H1 (cell line): ENCODE results near the gene ETFDH. TPM values are rescaled to one million over a fixed set of nuclear protein-coding genes. Genes with fewer than 3 reads are reported as not detected.

Source experiments
- CTCF ChIA-PET: fragments of 300-600 bp; sonication (Branson Sonifier 250); formaldehyde crosslinking; loops from one replicate; lab custom pipeline; 2021; ENCODE audit not compliant: partially characterized antibody; lab: Charles Lee
- POLR2A ChIA-PET: fragments of 300-600 bp; sonication (Branson Sonifier 250); formaldehyde crosslinking; loops from one replicate; lab custom pipeline; 2021; ENCODE audit warnings: inconsistent platforms; ENCODE audit not compliant: partially characterized antibody; lab: Charles Lee
- DNase-seq, 2 experiments: peaks; one replicate each; pipeline versions ENCODE4 v3.0.0 to v3.0.0-alpha.2; 2010 to 2022; ENCODE audit warnings: low spot score in 2 of 2, low read depth in 1 of 2, mixed read lengths in 1 of 2
- FAIRE-seq: peaks from 2 replicates; lab custom pipeline; 2011; peaks lifted over from hg19 to GRCh38; lab: Jason Lieb, UNC
- H2AFZ ChIP-seq: 2 replicates; pipeline ENCODE4 v1.8.1; 2012; ENCODE audit warnings: low read length, inconsistent platforms
- H2AK5ac ChIP-seq: 2 replicates; pipeline ENCODE4 v1.6.1; 2013; ENCODE audit warnings: low read depth, low read length
- H2BK120ac ChIP-seq: replicated peaks from 2 replicates; pipeline ENCODE3; 2013; ENCODE audit warnings: low read depth, low read length, inconsistent platforms
- H2BK12ac ChIP-seq: 2 replicates; pipeline ENCODE4 v1.6.1; 2013; ENCODE audit warnings: low read depth, low read length
- H2BK15ac ChIP-seq: 2 replicates; pipeline ENCODE4 v1.6.1; 2013; ENCODE audit warnings: low read length
- H2BK20ac ChIP-seq: 2 replicates; pipeline ENCODE4 v1.6.1; 2013; ENCODE audit warnings: low read length
- H2BK5ac ChIP-seq: 2 replicates; pipeline ENCODE4 v1.6.1; 2013; ENCODE audit warnings: low read depth, low read length
- H3K14ac ChIP-seq: 2 replicates; pipeline ENCODE4 v1.6.1; 2013; ENCODE audit warnings: inconsistent platforms; ENCODE audit not compliant: insufficient read length
- H3K18ac ChIP-seq: 2 replicates; pipeline ENCODE4 v1.6.1; 2013; ENCODE audit warnings: low read length; ENCODE audit errors: extremely low read depth
- H3K23ac ChIP-seq: 2 replicates; pipeline ENCODE4 v1.6.1; 2013; ENCODE audit warnings: inconsistent platforms; ENCODE audit not compliant: insufficient read length
- H3K23me2 ChIP-seq: 2 replicates; pipeline ENCODE4 v1.6.1; 2013; ENCODE audit warnings: low read depth, low read length
- H3K27ac ChIP-seq: 2 replicates; pipeline ENCODE4 v1.6.1; 2011; ENCODE audit warnings: low read depth, low read length, inconsistent platforms
- H3K27me3 ChIP-seq, 4 experiments: replicated peaks in 1 of 4; 1 replicate in 1 of 4; 2 replicates in 3 of 4; pipeline versions ENCODE4 v1.6.1 to v1.8.1; 2011 to 2013; ENCODE audit warnings: low read length in 3 of 4, mild to moderate bottlenecking in 3 of 4, inconsistent platforms in 2 of 4, mixed read lengths in 2 of 4, moderate library complexity in 1 of 4; ENCODE audit not compliant: control insufficient read depth in 3 of 4, insufficient read depth in 3 of 4; ENCODE audit errors: extremely low read depth in 1 of 4
- H3K36me3 ChIP-seq, 4 experiments: 2 replicates each; pipeline versions ENCODE4 v1.6.1 to v1.8.1; 2011 to 2013; ENCODE audit warnings: mild to moderate bottlenecking in 4 of 4, low read length in 3 of 4, moderate library complexity in 2 of 4, control low read depth in 1 of 4, inconsistent platforms in 1 of 4; ENCODE audit not compliant: insufficient read depth in 4 of 4, control insufficient read depth in 2 of 4
- H3K4ac ChIP-seq: replicated peaks from 2 replicates; pipeline ENCODE3; 2013; ENCODE audit warnings: low read length, low read depth, mixed read lengths, inconsistent platforms; ENCODE audit not compliant: insufficient read length
- H3K4me1 ChIP-seq, 4 experiments: replicated peaks in 1 of 4; 1 replicate in 1 of 4; 2 replicates in 3 of 4; pipeline versions ENCODE4 v1.6.1 to v1.8.1; 2011 to 2013; ENCODE audit warnings: low read length in 3 of 4, inconsistent platforms in 2 of 4, mixed read lengths in 1 of 4; ENCODE audit not compliant: insufficient read depth in 4 of 4, control insufficient read depth in 3 of 4
- H3K4me2 ChIP-seq, 2 experiments: 2 replicates each; pipeline versions ENCODE4 v1.6.1 to v1.8.1; 2011 to 2013; ENCODE audit warnings: low read depth in 2 of 2, low read length in 2 of 2, control low read depth in 1 of 2, inconsistent platforms in 1 of 2, mild to moderate bottlenecking in 1 of 2; ENCODE audit not compliant: insufficient read depth in 1 of 2
- H3K4me3 ChIP-seq, 4 experiments: fragments of 200-600, 300-600 bp in 1 of 4; sonication (generic), shearing (Covaris generic), sonication (Bioruptor Twin) in 1 of 4; 2 replicates each; pipeline versions ENCODE4 v1.5.1 to v1.8.1; 2011 to 2016; ENCODE audit warnings: low read length in 4 of 4, low read depth in 3 of 4, control low read depth in 2 of 4, inconsistent platforms in 2 of 4, mild to moderate bottlenecking in 2 of 4, mixed read lengths in 1 of 4, moderate library complexity in 1 of 4; ENCODE audit not compliant: insufficient read depth in 2 of 4; ENCODE audit errors: extremely low read depth in 1 of 4
- H3K56ac ChIP-seq: replicated peaks from 2 replicates; pipeline ENCODE3; 2013; ENCODE audit warnings: low read depth, mild to moderate bottlenecking, mixed read lengths, low read length, inconsistent platforms; ENCODE audit not compliant: insufficient read length
- H3K79me1 ChIP-seq: 2 replicates; pipeline ENCODE4 v1.6.1; 2013; ENCODE audit warnings: low read depth, low read length, control low read depth
- H3K79me2 ChIP-seq, 2 experiments: 2 replicates each; pipeline versions ENCODE4 v1.6.1 to v1.8.1; 2012 to 2013; ENCODE audit warnings: low read length in 2 of 2, mild to moderate bottlenecking in 2 of 2, inconsistent platforms in 1 of 2; ENCODE audit not compliant: insufficient read depth in 2 of 2, control insufficient read depth in 1 of 2
- H3K9ac ChIP-seq, 4 experiments: replicated peaks in 1 of 4; 1 replicate in 1 of 4; 2 replicates in 3 of 4; pipeline versions ENCODE4 v1.6.1 to v1.8.1; 2011 to 2013; ENCODE audit warnings: low read depth in 3 of 4, low read length in 3 of 4, control low read depth in 2 of 4, mild to moderate bottlenecking in 2 of 4, moderate library complexity in 2 of 4, inconsistent platforms in 1 of 4; ENCODE audit errors: extremely low read depth in 1 of 4
- H3K9me3 ChIP-seq, 2 experiments: 2 replicates each; pipeline versions ENCODE4 v1.6.1 to v1.8.1; 2012 to 2013; ENCODE audit warnings: mild to moderate bottlenecking in 2 of 2, moderate library complexity in 2 of 2, control low read depth in 1 of 2, inconsistent platforms in 1 of 2, low read depth in 1 of 2, low read length in 1 of 2, mixed read lengths in 1 of 2; ENCODE audit not compliant: insufficient read depth in 2 of 2
- H4K20me1 ChIP-seq, 2 experiments: replicated peaks in 1 of 2; 2 replicates each; pipeline versions ENCODE3 to v1.8.1; 2011 to 2013; ENCODE audit warnings: inconsistent platforms in 2 of 2, low read length in 2 of 2, mild to moderate bottlenecking in 1 of 2; ENCODE audit not compliant: insufficient read depth in 2 of 2, control insufficient read depth in 1 of 2
- H4K5ac ChIP-seq: 2 replicates; pipeline ENCODE4 v1.6.1; 2013; ENCODE audit warnings: low read length, low read depth, mixed read lengths, inconsistent platforms; ENCODE audit not compliant: insufficient read length
- H4K8ac ChIP-seq: 2 replicates; pipeline ENCODE4 v1.8.0; 2013; ENCODE audit warnings: mild to moderate bottlenecking, moderate library complexity, low read length, inconsistent platforms; ENCODE audit not compliant: insufficient read depth; ENCODE audit errors: extremely low read depth
- H4K91ac ChIP-seq: replicated peaks from 2 replicates; pipeline ENCODE3; 2013; ENCODE audit warnings: low read length, mixed read lengths, inconsistent platforms; ENCODE audit not compliant: insufficient read length
- ATF3 ChIP-seq: IDR thresholded peaks from 2 replicates; pipeline ENCODE4 v1.6.1; 2011; ENCODE audit warnings: low read depth, mild to moderate bottlenecking, low read length; ENCODE audit not compliant: insufficient read depth
- BCL11A ChIP-seq, 2 experiments: IDR thresholded peaks; one replicate each; pipeline ENCODE4 v1.6.1; 2011; ENCODE audit warnings: low read depth in 2 of 2, low read length in 2 of 2, mild to moderate bottlenecking in 2 of 2
- EGR1 ChIP-seq: IDR thresholded peaks from 2 replicates; pipeline ENCODE4 v1.6.1; 2011; ENCODE audit warnings: low read depth, low read length, borderline replicate concordance
- EZH2 ChIP-seq: fragments of 200-600 bp; sonication (generic); IDR thresholded peaks from 2 replicates; pipeline ENCODE4 v1.7.1; 2012; ENCODE audit warnings: low read depth, mild to moderate bottlenecking, moderate library complexity, low read length, inconsistent platforms; ENCODE audit not compliant: severe bottlenecking
- MAFK ChIP-seq: IDR thresholded peaks from 2 replicates; pipeline ENCODE4 v1.6.1; 2012; ENCODE audit warnings: low read depth, mild to moderate bottlenecking, improper control_type of control experiment, low read length
- RAD21 ChIP-seq, 2 experiments: IDR thresholded peaks in 1 of 2; conservative IDR thresholded peaks in 1 of 2; 2 replicates each; pipeline ENCODE4 v1.6.1; 2011; ENCODE audit warnings: low read depth in 2 of 2, low read length in 2 of 2, improper control_type of control experiment in 1 of 2, inconsistent platforms in 1 of 2, mild to moderate bottlenecking in 1 of 2, moderate library complexity in 1 of 2
- RFX5 ChIP-seq: IDR thresholded peaks from 2 replicates; pipeline ENCODE4 v1.6.1; 2011; ENCODE audit warnings: low read depth, low read length, improper control_type of control experiment, borderline replicate concordance
- RXRA ChIP-seq: IDR thresholded peaks from 2 replicates; pipeline ENCODE4 v1.6.1; 2011; ENCODE audit warnings: low read depth, mild to moderate bottlenecking, low read length, moderate library complexity; ENCODE audit not compliant: insufficient read depth
- SAP30 ChIP-seq: fragments of 300-600 bp; sonication (generic); IDR thresholded peaks from 2 replicates; pipeline ENCODE4 v1.7.1; 2012; ENCODE audit warnings: low read length, moderate library complexity, mild to moderate bottlenecking, inconsistent platforms; ENCODE audit not compliant: insufficient read depth, insufficient replicate concordance
- SP4 ChIP-seq: IDR thresholded peaks from 2 replicates; pipeline ENCODE4 v1.6.1; 2012; ENCODE audit warnings: low read length, inconsistent platforms
- USF2 ChIP-seq: IDR thresholded peaks from 2 replicates; pipeline ENCODE4 v1.6.1; 2011; ENCODE audit warnings: low read length, improper control_type of control experiment
- YY1 ChIP-seq: IDR thresholded peaks from 2 replicates; pipeline ENCODE4 v1.6.1; 2011; ENCODE audit warnings: low read depth, mild to moderate bottlenecking, low read length
- whole genome bisulfite sequencing, 2 experiments: shearing (Covaris generic) in 1 of 2; methylation state at CpG; one replicate each; pipeline versions ENCODE4 v1.1.6 to v1.1.7; 2013 to 2015; ENCODE audit warnings: low lambda C conversion rate in 2 of 2, mixed read lengths in 2 of 2, inconsistent platforms in 1 of 2, low coverage in 1 of 2, missing lambda C conversion rate in 1 of 2; ENCODE audit not compliant: insufficient replicate concordance in 2 of 2, insufficient coverage in 1 of 2, insufficient read length in 1 of 2; ENCODE audit errors: extremely low coverage in 1 of 2, missing lambda C conversion rate in 1 of 2; 5-methylcytosine and 5-hydroxymethylcytosine counted together
- polyA plus RNA-seq, 7 experiments: library from polyadenylated mRNA; depleted of rRNA in 3 of 7; stranded (reverse) in 5 of 7; unstranded in 2 of 7; fragments of >200 nt in 5 of 7; fragments of 200-250 nt in 2 of 7; gene quantifications; 1 replicate in 5 of 7; 2 replicates in 1 of 7; 4 replicates in 1 of 7; pipeline versions ENCODE4 v1.2.1 to v1.2.3, GENCODE V29; 2011 to 2013; ENCODE audit warnings: missing spikeins in 2 of 7, mixed read lengths in 2 of 7
- total RNA-seq: library from RNA; stranded (reverse); fragmentation: NEBNext Ultra II Directional; extraction: Animal tissue kit (Norgen Biotek cat#: 25700); gene quantifications from 2 replicates; pipeline ENCODE4 v1.2.1, GENCODE V29; 2021

The ETFDH gene
- total and polyA plus RNA-seq, 2 of the 8 experiments (the other 6 are each of a cell fraction or from before 2014, with no cell fraction given) = 11.3 to 15.7 TPM

DNA sequence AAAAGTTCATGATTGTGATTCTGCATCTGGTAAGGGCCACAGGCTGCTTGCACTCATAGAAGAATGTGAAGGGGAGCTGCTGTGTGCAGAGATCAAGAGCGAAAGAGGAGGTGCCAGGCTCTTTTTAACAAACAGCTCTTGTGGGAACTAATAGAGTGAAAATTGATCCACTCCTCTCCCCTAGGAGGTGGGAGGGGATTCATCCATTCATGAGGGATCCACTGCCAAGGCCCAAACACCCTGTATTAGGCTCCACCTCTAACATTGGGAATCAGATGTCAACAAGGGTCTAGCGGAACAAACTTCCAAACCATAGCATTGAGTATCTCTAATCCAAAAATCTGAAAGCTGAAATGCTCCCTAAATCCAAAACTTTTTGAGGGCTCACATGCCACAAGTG lies 67.5 kb downstream of the ETFDH start:
- Histone ChIP-seq H2BK120ac (no peak overlapping the region), H3K79me1 (no peaks in the 10 kb centered on the region), H3K4ac (no peak overlapping the region), H3K36me3 (no peaks in the 10 kb centered on the region), H3K18ac (no peak overlapping the region), H3K4me2 (no peak overlapping the region), H2AFZ (peak overlapping the region; percentile 76; the same call in 1 of the 2 replicates), H3K56ac (no peak overlapping the region), H4K5ac (no peak overlapping the region), H3K4me3 (no peak overlapping the region), H4K91ac (no peak overlapping the region), H3K27ac (no peak overlapping the region), H3K79me2 (no peaks in the 10 kb centered on the region), H4K8ac (no peak overlapping the region), H3K9me3 (no peaks in the 10 kb centered on the region; a peak in 1 of 4 replicates), H4K20me1 (no peaks in the 10 kb centered on the region), H2BK20ac (no peak overlapping the region), H2BK12ac (no peak overlapping the region), H2BK15ac (no peak overlapping the region), H3K4me1 (peaks cover 0 to 2% (median 0%) of the 10 kb centered on the region in 4 experiments; a peak in 1 of 7 replicates), H2AK5ac (no peak overlapping the region), H3K23ac (no peak overlapping the region), H3K23me2 (peaks cover 3% of the 10 kb centered on the region; the same call in 1 of the 2 replicates), H3K14ac (no peak overlapping the region), H2BK5ac (no peak overlapping the region), H3K9ac (no peak overlapping the region), H3K27me3 (no peaks in the 10 kb centered on the region)
- ChIA-PET POLR2A (no interaction called here), CTCF (interaction anchor here (0.8 kb wide), 1 partner anchor 47 kb away, joined by 3 read pairs; no protein-coding TSS in a partner anchor)
- no peak for DNase-seq
- 76% methylated on average over 2 of the region's 2 CpGs; no CpG with 5 or more reads in 1 of the 2 experiments for WGBS, 2 experiments
- peak; percentile 7 for FAIRE-seq
- no peak for TF ChIP-seq EZH2
- no peak for TF ChIP-seq RFX5
- no peak for TF ChIP-seq USF2
- TF ChIP-seq EGR1 = no peak
- no peak for TF ChIP-seq SP4
- TF ChIP-seq ATF3 = no peak
- TF ChIP-seq MAFK = no peak
- TF ChIP-seq BCL11A (IDR thresholded peaks at IDR 0.05; ENCODE audit: low read depth in 2 of 2, low read length in 2 of 2) = no peak
- no peak for TF ChIP-seq SAP30
- no peak for TF ChIP-seq YY1
- no peak for TF ChIP-seq RAD21 (IDR thresholded peaks at IDR 0.05 in 1 of 2, conservative IDR thresholded peaks at IDR 0.05 in 1 of 2; ENCODE audit: low read depth in 2 of 2, low read length in 2 of 2)
- no peak for TF ChIP-seq RXRA
